Neuronal stem cell (in vitro differentiated cells): ENCODE data around the gene DSC3.

Experiments used
- DNase-seq: peaks from one replicate; pipeline ENCODE4 v3.0.0-alpha.2; 2013; ENCODE audit warnings: low spot score
- H2AFZ ChIP-seq: one replicate; pipeline ENCODE4 v1.6.1; 2013; ENCODE audit warnings: mild to moderate bottlenecking, low read length, inconsistent platforms
- H2AK5ac ChIP-seq: 2 replicates; pipeline ENCODE4 v1.6.1; 2013; ENCODE audit warnings: low read depth, mild to moderate bottlenecking, inconsistent platforms, low read length, moderate library complexity, mixed read lengths
- H2BK120ac ChIP-seq: 2 replicates; pipeline ENCODE4 v1.6.1; 2013; ENCODE audit warnings: low read depth, mild to moderate bottlenecking, inconsistent platforms, low read length, moderate library complexity, mixed read lengths
- H2BK12ac ChIP-seq: one replicate; pipeline ENCODE4 v1.6.1; 2013; ENCODE audit warnings: low read length, inconsistent platforms
- H2BK15ac ChIP-seq: 2 replicates; pipeline ENCODE4 v1.6.1; 2013; ENCODE audit warnings: mild to moderate bottlenecking, low read length, inconsistent platforms, mixed read lengths
- H2BK5ac ChIP-seq: one replicate; pipeline ENCODE4 v1.6.1; 2013; ENCODE audit warnings: inconsistent platforms, mild to moderate bottlenecking, low read length, moderate library complexity
- H3K14ac ChIP-seq: one replicate; pipeline ENCODE4 v1.6.1; 2013; ENCODE audit warnings: low read length, inconsistent platforms
- H3K18ac ChIP-seq: 2 replicates; pipeline ENCODE4 v1.6.1; 2013; ENCODE audit warnings: low read length, inconsistent platforms
- H3K23ac ChIP-seq: 2 replicates; pipeline ENCODE4 v1.6.1; 2013; ENCODE audit warnings: low read depth, mild to moderate bottlenecking, mixed read lengths, low read length, inconsistent platforms; ENCODE audit not compliant: poor library complexity
- H3K27ac ChIP-seq: replicated peaks from 3 replicates; pipeline ENCODE4 v1.5.1; 2013; ENCODE audit warnings: low read length, inconsistent platforms
- H3K27me3 ChIP-seq, 3 experiments: 2 replicates each; pipeline ENCODE4 v1.6.1; 2013; ENCODE audit warnings: low read length in 3 of 3, mild to moderate bottlenecking in 2 of 3, inconsistent platforms in 1 of 3, low read depth in 1 of 3, mixed read lengths in 1 of 3, moderate library complexity in 1 of 3; ENCODE audit not compliant: control insufficient read depth in 3 of 3, insufficient read depth in 3 of 3
- H3K36me3 ChIP-seq, 2 donors: replicated peaks in 1 of 2; 2 replicates each; pipeline ENCODE4 v1.6.1; 2013; ENCODE audit warnings: low read length in 2 of 2; ENCODE audit not compliant: control insufficient read depth in 2 of 2, insufficient read depth in 2 of 2
- H3K4ac ChIP-seq: 2 replicates; pipeline ENCODE4 v1.6.1; 2013; ENCODE audit warnings: inconsistent platforms, mild to moderate bottlenecking, low read length, moderate library complexity
- H3K4me1 ChIP-seq, 2 donors: 1 replicate in 1 of 2; 2 replicates in 1 of 2; pipeline ENCODE4 v1.6.1; 2013; ENCODE audit warnings: low read length in 2 of 2, low read depth in 1 of 2; ENCODE audit not compliant: control insufficient read depth in 2 of 2, insufficient read depth in 1 of 2
- H3K4me2 ChIP-seq: one replicate; pipeline ENCODE4 v1.6.1; 2013; ENCODE audit warnings: mild to moderate bottlenecking, low read length, inconsistent platforms; ENCODE audit not compliant: insufficient read depth, poor library complexity, severe bottlenecking
- H3K4me3 ChIP-seq, 2 donors: 2 replicates each; pipeline ENCODE4 v1.5.1; 2013; ENCODE audit warnings: low read length in 2 of 2, mild to moderate bottlenecking in 2 of 2, inconsistent platforms in 1 of 2, moderate library complexity in 1 of 2
- H3K79me1 ChIP-seq: one replicate; pipeline ENCODE4 v1.6.1; 2013; ENCODE audit warnings: low read depth, mild to moderate bottlenecking, inconsistent platforms, low read length, moderate library complexity
- H3K9ac ChIP-seq: one replicate; pipeline ENCODE4 v1.6.1; 2013; ENCODE audit warnings: mild to moderate bottlenecking, low read depth, low read length, inconsistent platforms; ENCODE audit not compliant: poor library complexity
- H3K9me3 ChIP-seq, 2 donors: replicated peaks in 1 of 2; 2 replicates each; pipeline versions ENCODE3 to v1.6.1; 2013; ENCODE audit warnings: low read length in 2 of 2, mild to moderate bottlenecking in 2 of 2, inconsistent platforms in 1 of 2, low read depth in 1 of 2, mixed read lengths in 1 of 2, moderate library complexity in 1 of 2; ENCODE audit not compliant: control insufficient read depth in 2 of 2, insufficient read depth in 1 of 2
- H4K8ac ChIP-seq: one replicate; pipeline ENCODE4 v1.6.1; 2013; ENCODE audit warnings: low read depth, mild to moderate bottlenecking, inconsistent platforms, low read length, moderate library complexity
- H4K91ac ChIP-seq: one replicate; pipeline ENCODE4 v1.6.1; 2013; ENCODE audit warnings: low read length, low read depth, mild to moderate bottlenecking, inconsistent platforms; ENCODE audit not compliant: poor library complexity
- WGBS, 2 donors: extraction: QIAGEN DNeasy Blood & Tissue Kit; methylation state at CpG; one replicate each; pipeline ENCODE4 v1.1.7; 2013; ENCODE audit warnings: missing lambda C conversion rate in 2 of 2, mixed read lengths in 1 of 2; ENCODE audit not compliant: insufficient read length in 2 of 2, insufficient replicate concordance in 1 of 2; ENCODE audit errors: extremely low coverage in 2 of 2; 5-methylcytosine and 5-hydroxymethylcytosine counted together

DSC3 gene

DNA sequence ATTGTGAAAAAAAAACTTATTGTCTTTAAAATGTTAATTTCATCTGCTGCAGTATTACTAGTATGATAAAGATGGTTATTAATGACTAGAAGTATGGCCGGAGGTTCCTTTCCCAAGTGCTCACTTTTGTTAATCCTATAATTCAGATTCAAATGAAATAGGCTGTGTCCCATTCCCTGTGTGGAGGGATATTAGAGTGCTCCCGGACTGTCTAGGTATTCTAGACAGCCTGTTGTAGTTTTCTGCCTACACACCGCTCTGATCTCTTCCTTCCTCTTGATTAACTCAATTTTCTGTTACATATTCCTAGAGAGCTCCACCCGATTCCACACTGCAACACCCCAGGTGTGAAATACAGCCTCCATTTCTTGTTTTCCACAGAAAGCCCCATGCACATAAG lies 15.4 kb upstream of the DSC3 start:
- WGBS, 2 donors, result no CpG with 5 or more reads among the region's 4 CpGs
- Histone ChIP-seq H3K36me3 (no peaks in the 10 kb centered on the region), H3K23ac (no peak overlapping the region), H2BK120ac (no peak overlapping the region), H3K27me3 (no peaks in the 10 kb centered on the region), H3K14ac (no peak overlapping the region), H4K91ac (no peak overlapping the region), H2AFZ (no peak overlapping the region), H4K8ac (no peak overlapping the region), H2BK15ac (no peak overlapping the region), H2BK12ac (no peak overlapping the region), H3K4ac (no peak overlapping the region), H3K4me2 (no peak overlapping the region), H3K79me1 (no peaks in the 10 kb centered on the region), H3K18ac (no peak overlapping the region), H3K4me1 (peaks cover 3 to 5% of the 10 kb centered on the region in 2 donors), H3K4me3 (no peak overlapping the region), H3K9ac (no peak overlapping the region), H3K9me3 (peaks cover 0 to 8% of the 10 kb centered on the region in 2 donors), H2AK5ac (no peak overlapping the region), H3K27ac (no peak overlapping the region), H2BK5ac (no peak overlapping the region)
- no peak for DNase-seq

GRCh38 chr18:31057051-31057450 lies 14.5 kb upstream of the DSC3 start:
- no peaks in the 10 kb centered on the region for H3K27me3 ChIP-seq
- H3K4ac ChIP-seq, result no peak overlapping the region
- peaks cover 0 to 9% of the 10 kb centered on the region in 2 donors for H3K9me3 ChIP-seq
- no peak overlapping the region for H3K18ac ChIP-seq
- H2AFZ ChIP-seq, result no peak overlapping the region
- H3K27ac ChIP-seq, result no peak overlapping the region
- no peak overlapping the region for H4K91ac ChIP-seq
- H2BK15ac ChIP-seq, result no peak overlapping the region
- H2BK120ac ChIP-seq, result no peak overlapping the region
- no peak overlapping the region for H3K4me3 ChIP-seq
- H2BK12ac ChIP-seq, result no peak overlapping the region
- H4K8ac ChIP-seq, result no peak overlapping the region
- H3K4me1 ChIP-seq, result peaks cover 3 to 5% of the 10 kb centered on the region in 2 donors
- no CpG with 5 or more reads among the region's 5 CpGs for WGBS, 2 donors
- no peak overlapping the region for H2BK5ac ChIP-seq
- no peak overlapping the region for H3K14ac ChIP-seq
- no peak overlapping the region for H2AK5ac ChIP-seq
- no peak for DNase-seq
- no peak overlapping the region for H3K23ac ChIP-seq
- H3K4me2 ChIP-seq, result no peak overlapping the region
- H3K79me1 ChIP-seq, result no peaks in the 10 kb centered on the region
- no peak overlapping the region for H3K9ac ChIP-seq
- no peaks in the 10 kb centered on the region for H3K36me3 ChIP-seq

DNA sequence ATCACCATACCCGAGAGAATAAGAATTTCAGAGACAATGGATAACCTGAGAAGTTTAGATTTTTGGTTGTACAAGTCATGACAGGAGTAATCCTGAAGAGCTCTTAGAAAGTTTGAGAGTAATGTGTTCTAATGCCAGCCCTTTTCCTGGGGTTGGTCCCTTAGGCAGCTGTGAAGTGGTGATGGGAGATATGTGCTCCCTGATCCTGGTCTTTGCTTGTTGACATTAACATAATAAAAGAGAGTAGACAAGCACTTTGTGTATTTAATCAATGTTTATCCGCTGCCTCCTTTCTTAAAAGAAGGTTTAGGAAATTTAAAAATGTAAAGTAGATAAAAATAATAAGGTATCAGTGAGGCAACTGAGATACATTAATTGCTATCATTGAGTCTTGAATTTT lies 13.8 kb upstream of the DSC3 start:
- Histone ChIP-seq H3K27ac (no peak overlapping the region), H2AK5ac (no peak overlapping the region), H3K9ac (no peak overlapping the region), H4K8ac (no peak overlapping the region), H2AFZ (no peak overlapping the region), H4K91ac (no peak overlapping the region), H3K4me2 (no peak overlapping the region), H2BK5ac (no peak overlapping the region), H3K36me3 (no peaks in the 10 kb centered on the region), H3K27me3 (no peaks in the 10 kb centered on the region), H3K4me3 (no peak overlapping the region), H3K4ac (no peak overlapping the region), H3K4me1 (peaks cover 3 to 5% of the 10 kb centered on the region in 2 donors), H3K9me3 (peaks cover 0 to 9% of the 10 kb centered on the region in 2 donors), H2BK120ac (no peak overlapping the region), H2BK12ac (no peak overlapping the region), H2BK15ac (no peak overlapping the region), H3K18ac (no peak overlapping the region), H3K14ac (no peak overlapping the region), H3K79me1 (no peaks in the 10 kb centered on the region), H3K23ac (no peak overlapping the region)
- no peak for DNase-seq
- WGBS, 2 donors, result no CpG with 5 or more reads among the region's 2 CpGs

DNA sequence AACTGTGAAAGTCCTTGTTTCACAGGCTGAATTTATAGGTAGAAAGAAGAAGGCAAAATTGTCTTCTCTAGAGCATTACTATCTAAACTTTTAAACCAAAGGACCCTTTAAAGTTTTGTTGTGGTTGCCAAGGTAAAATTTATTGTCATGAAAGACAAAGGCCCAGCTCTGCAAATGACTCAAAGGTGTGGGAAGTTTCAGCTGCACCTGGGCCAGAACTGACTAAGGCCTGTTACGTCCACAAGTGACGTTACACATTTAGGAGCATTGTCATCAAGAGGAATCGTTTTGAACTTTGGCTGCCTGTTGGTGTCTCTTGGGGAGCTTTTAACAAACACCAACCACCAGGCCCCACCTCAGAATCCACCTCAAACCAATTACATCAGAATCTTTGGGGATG lies 8.1 kb upstream of the DSC3 start:
- H3K18ac ChIP-seq, result no peak overlapping the region
- H3K79me1 ChIP-seq, result no peaks in the 10 kb centered on the region
- H4K8ac ChIP-seq, result no peak overlapping the region
- H3K36me3 ChIP-seq, result no peaks in the 10 kb centered on the region
- no peak overlapping the region for H4K91ac ChIP-seq
- H3K4me2 ChIP-seq, result no peak overlapping the region
- no peak overlapping the region for H3K14ac ChIP-seq
- no peak overlapping the region for H2AFZ ChIP-seq
- DNase-seq, result no peak
- no peak overlapping the region for H3K27ac ChIP-seq
- peaks cover 0 to 23% (median 0%) of the 10 kb centered on the region in 3 experiments for H3K27me3 ChIP-seq
- H3K23ac ChIP-seq, result no peak overlapping the region
- H2BK15ac ChIP-seq, result no peak overlapping the region
- no peak overlapping the region for H3K4me3 ChIP-seq
- H3K4me1 ChIP-seq, result peaks cover 0 to 5% of the 10 kb centered on the region in 2 donors
- no peak overlapping the region for H2AK5ac ChIP-seq
- no peak overlapping the region for H3K9ac ChIP-seq
- H2BK12ac ChIP-seq, result no peak overlapping the region
- no peak overlapping the region for H2BK5ac ChIP-seq
- no peak overlapping the region for H3K4ac ChIP-seq
- peaks cover 0 to 9% of the 10 kb centered on the region in 2 donors for H3K9me3 ChIP-seq
- H2BK120ac ChIP-seq, result no peak overlapping the region
- no CpG with 5 or more reads among the region's 3 CpGs for WGBS, 2 donors
